Fibroblast of lung (primary cell): ENCODE measurements around the gene SLCO4C1. TPM values are rescaled to one million over a fixed set of nuclear protein-coding genes. Genes with fewer than 3 reads are reported as not detected.

Experiments
- DNase-seq, 2 donors: peaks; one replicate each; pipeline versions ENCODE4 v3.0.0 to v3.0.0-alpha.2; 2010; ENCODE audit warnings: low read depth in 2 of 2
- H2AFZ ChIP-seq: 2 replicates; pipeline ENCODE4 v1.5.1; 2012; ENCODE audit warnings: low read length, control low read depth, inconsistent platforms
- H3K27ac ChIP-seq: 2 replicates; pipeline ENCODE4 v1.5.1; 2011; ENCODE audit warnings: low read length, control low read depth; ENCODE audit not compliant: insufficient read depth
- H3K27me3 ChIP-seq: 2 replicates; pipeline ENCODE4 v1.5.1; 2011; ENCODE audit warnings: mild to moderate bottlenecking, low read length; ENCODE audit not compliant: control insufficient read depth, insufficient read depth
- H3K36me3 ChIP-seq: 2 replicates; pipeline ENCODE4 v1.5.1; 2011; ENCODE audit warnings: low read length; ENCODE audit not compliant: control insufficient read depth, insufficient read depth
- H3K4me1 ChIP-seq: 2 replicates; pipeline ENCODE4 v1.5.1; 2011; ENCODE audit warnings: low read length; ENCODE audit not compliant: control insufficient read depth, insufficient read depth; ENCODE audit errors: extremely low read depth
- H3K4me2 ChIP-seq: 2 replicates; pipeline ENCODE4 v1.5.1; 2011; ENCODE audit warnings: low read length, control low read depth; ENCODE audit not compliant: insufficient read depth; ENCODE audit errors: extremely low read depth
- H3K4me3 ChIP-seq, 4 experiments: fragments of 200-600 bp in 1 of 4; sonication (generic) in 1 of 4; replicated peaks in 1 of 4; 2 replicates each; pipeline ENCODE4 v1.5.1; 2011 to 2016; ENCODE audit warnings: low read length in 4 of 4, low read depth in 3 of 4, mild to moderate bottlenecking in 3 of 4, control low read depth in 2 of 4, inconsistent platforms in 1 of 4, mixed read lengths in 1 of 4; ENCODE audit not compliant: insufficient read depth in 1 of 4; ENCODE audit errors: control extremely low read depth in 1 of 4
- H3K79me2 ChIP-seq: 2 replicates; pipeline ENCODE4 v1.5.1; 2012; ENCODE audit warnings: mild to moderate bottlenecking, low read length, inconsistent platforms; ENCODE audit not compliant: control insufficient read depth, insufficient read depth
- H3K9ac ChIP-seq: 2 replicates; pipeline ENCODE4 v1.5.1; 2011; ENCODE audit warnings: mild to moderate bottlenecking, low read length, control low read depth; ENCODE audit not compliant: insufficient read depth
- H3K9me3 ChIP-seq: 2 replicates; pipeline ENCODE4 v1.5.1; 2012; ENCODE audit warnings: low read depth, low read length; ENCODE audit not compliant: control insufficient read depth, insufficient read depth
- H4K20me1 ChIP-seq: 2 replicates; pipeline ENCODE4 v1.5.1; 2011; ENCODE audit warnings: low read length; ENCODE audit not compliant: control insufficient read depth, insufficient read depth; ENCODE audit errors: extremely low read depth
- CTCF ChIP-seq, 2 donors: IDR thresholded peaks in 1 of 2; conservative IDR thresholded peaks in 1 of 2; 1 replicate in 1 of 2; 2 replicates in 1 of 2; pipeline ENCODE4 v1.5.1; 2011 to 2012; ENCODE audit warnings: low read length in 2 of 2, control low read depth in 1 of 2, inconsistent platforms in 1 of 2, low read depth in 1 of 2, mild to moderate bottlenecking in 1 of 2
- EZH2 ChIP-seq: IDR thresholded peaks from 2 replicates; pipeline ENCODE4 v1.5.1; 2012; ENCODE audit warnings: low read length, control low read depth, mild to moderate bottlenecking; ENCODE audit errors: missing control alignments
- polyA plus RNA-seq, 2 donors: library from polyadenylated mRNA; depleted of rRNA in 1 of 2; stranded (reverse) in 1 of 2; unstranded in 1 of 2; fragments of >200 nt; gene quantifications; 2 replicates each; pipeline ENCODE4 v1.2.1, GENCODE V29; 2011 to 2012; ENCODE audit warnings: missing spikeins in 1 of 2
- total RNA-seq: library from RNA; depleted of rRNA; stranded (reverse); fragments of >200 nt; gene quantifications from 2 replicates; pipeline ENCODE4 v1.2.1, GENCODE V29; 2014

The SLCO4C1 gene
- total and polyA plus RNA-seq, 2 donors (not counting 1 experiment from before 2014, with no cell fraction given) = under 0.01 to 0.01 TPM

- Histone ChIP-seq H3K4me3 (no peak overlapping the region), H3K27me3 (no peaks in the 10 kb centered on the region), H3K9me3 (no peaks in the 10 kb centered on the region), H3K4me2 (no peak overlapping the region), H4K20me1 (no peaks in the 10 kb centered on the region), H3K9ac (no peak overlapping the region), H2AFZ (no peak overlapping the region), H3K79me2 (no peaks in the 10 kb centered on the region), H3K4me1 (no peaks in the 10 kb centered on the region), H3K27ac (no peak overlapping the region), H3K36me3 (no peaks in the 10 kb centered on the region)
- no peak for DNase-seq
- TF ChIP-seq EZH2 (no peak), CTCF (conservative IDR thresholded peaks at IDR 0.05 in 1 of 2, IDR thresholded peaks at IDR 0.05 in 1 of 2; ENCODE audit: low read depth in 1 of 2, low read length in 2 of 2) (no peak)
Observed at GRCh38 chr5:102200861-102201260, 95.2 kb downstream of the SLCO4C1 start.

GRCh38 chr5:102196481-102196880, 99.6 kb downstream of the SLCO4C1 start:
- H3K79me2 ChIP-seq = no peaks in the 10 kb centered on the region
- no peaks in the 10 kb centered on the region for H4K20me1 ChIP-seq
- H3K27ac ChIP-seq = no peak overlapping the region
- no peaks in the 10 kb centered on the region for H3K4me1 ChIP-seq
- H2AFZ ChIP-seq = no peak overlapping the region
- no peak for TF ChIP-seq EZH2
- TF ChIP-seq CTCF (conservative IDR thresholded peaks at IDR 0.05 in 1 of 2, IDR thresholded peaks at IDR 0.05 in 1 of 2; ENCODE audit: low read depth in 1 of 2, low read length in 2 of 2) = no peak
- no peak overlapping the region for H3K4me2 ChIP-seq
- H3K9ac ChIP-seq = no peak overlapping the region
- no peaks in the 10 kb centered on the region for H3K36me3 ChIP-seq
- no peak overlapping the region for H3K4me3 ChIP-seq
- no peak for DNase-seq
- no peaks in the 10 kb centered on the region for H3K9me3 ChIP-seq
- H3K27me3 ChIP-seq = no peaks in the 10 kb centered on the region

Other genes with a start within 250 kb of the SLCO4C1 start
- gene SLCO6A1, start 202.7 kb upstream of the SLCO4C1 start, total RNA-seq = not detected in 2 replicates
- gene SLCO6A1, start 202.7 kb upstream of the SLCO4C1 start, polyA plus RNA-seq = not detected in 2 replicates